GM12865 (cell line): Measurements from ENCODE around the gene TRIM73.
"Not testable (repeated sequence)": the region's sequence is repeated elsewhere in the genome, so short reads cannot be mapped to it uniquely, and the experiment has no call there.

Experiments
- DNase-seq: peaks from one replicate; pipeline ENCODE4 v3.0.0; 2010; ENCODE audit warnings: low read depth
- H3K4me3 ChIP-seq: 2 replicates; pipeline ENCODE4 v1.5.1; 2011; ENCODE audit warnings: mild to moderate bottlenecking, low read depth, low read length, control low read depth

The TRIM73 gene

DNA sequence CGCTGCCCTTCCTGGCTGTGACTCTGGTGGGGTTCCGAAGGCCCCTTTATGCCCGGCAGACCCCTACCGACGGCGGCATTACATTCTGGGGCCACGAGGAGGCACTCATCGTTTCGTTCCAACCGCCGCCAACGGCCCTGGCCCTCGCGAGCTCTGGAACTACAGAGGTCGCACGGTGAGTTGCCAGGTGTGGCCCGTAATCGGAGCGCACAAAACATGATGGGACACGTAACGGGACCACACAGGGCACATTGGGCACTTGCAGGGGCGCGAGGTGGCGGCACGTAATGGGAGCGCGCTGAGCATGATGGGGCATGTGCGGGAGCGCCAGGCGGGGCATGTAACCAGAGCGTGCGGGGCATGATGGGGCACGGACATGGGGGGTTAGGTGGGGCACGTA, at the start of gene TRIM73:
Gene TRIM73, plus strand, starts transcription at position 301 of the 400 bp plus-strand sequence. CDS start 3,305 bp downstream, outside the sequence.
- H3K4me3 ChIP-seq, DNase-seq: not testable (repeated sequence)

DNA sequence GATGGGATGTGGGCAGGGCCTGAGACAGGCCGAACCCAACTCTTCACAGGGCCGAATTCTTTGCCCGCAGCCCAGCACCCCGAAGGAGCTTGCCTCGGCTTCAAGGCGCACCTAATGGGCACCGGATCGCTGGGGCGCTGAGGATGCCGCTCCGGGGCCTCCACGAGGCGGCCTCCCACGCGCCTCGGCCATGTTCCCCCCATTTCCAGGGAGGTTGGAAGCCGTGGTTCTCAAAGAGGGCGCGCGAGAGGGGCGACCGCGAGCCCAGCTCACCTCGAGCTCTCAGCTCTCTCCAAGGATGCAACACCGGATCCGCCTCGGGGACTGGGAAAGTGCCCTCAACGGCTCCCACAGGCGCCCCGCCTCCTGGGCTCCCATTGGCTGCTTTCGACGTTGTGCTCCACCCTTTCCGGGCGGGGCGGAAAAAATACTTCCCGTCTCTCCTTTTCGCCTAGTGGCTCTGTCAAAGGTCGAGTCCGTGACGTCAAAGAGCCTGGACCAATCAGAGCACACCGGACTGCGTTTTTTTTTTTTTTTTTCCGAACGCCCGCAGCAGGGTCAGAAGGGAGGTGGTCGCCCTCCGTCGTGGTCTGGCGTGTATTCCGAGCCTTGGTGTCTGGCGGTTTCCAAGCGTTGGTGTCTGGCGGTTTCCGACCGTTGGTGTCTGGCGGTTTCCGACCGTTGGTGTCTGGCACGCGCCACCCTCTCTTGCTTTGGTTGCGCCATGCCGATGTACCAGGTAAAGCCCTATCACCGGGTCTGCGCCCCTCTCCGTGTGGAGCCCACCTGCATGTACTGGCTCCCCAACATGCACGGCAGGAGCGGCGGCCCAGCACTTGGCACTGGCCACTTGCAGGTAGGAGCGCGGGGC, 36.5 kb upstream of the TRIM73 start:
- H3K4me3 ChIP-seq = not testable (repeated sequence)
- DNase-seq = peak; percentile 16

- not testable (repeated sequence) for DNase-seq, H3K4me3 ChIP-seq
These were observed 35.9 kb upstream of the TRIM73 start for GRCh38 chr7:75359542-75359848.

- not testable (repeated sequence) for H3K4me3 ChIP-seq, DNase-seq
These were observed 31.4 kb upstream of the TRIM73 start for GRCh38 chr7:75364079-75364478.

DNA sequence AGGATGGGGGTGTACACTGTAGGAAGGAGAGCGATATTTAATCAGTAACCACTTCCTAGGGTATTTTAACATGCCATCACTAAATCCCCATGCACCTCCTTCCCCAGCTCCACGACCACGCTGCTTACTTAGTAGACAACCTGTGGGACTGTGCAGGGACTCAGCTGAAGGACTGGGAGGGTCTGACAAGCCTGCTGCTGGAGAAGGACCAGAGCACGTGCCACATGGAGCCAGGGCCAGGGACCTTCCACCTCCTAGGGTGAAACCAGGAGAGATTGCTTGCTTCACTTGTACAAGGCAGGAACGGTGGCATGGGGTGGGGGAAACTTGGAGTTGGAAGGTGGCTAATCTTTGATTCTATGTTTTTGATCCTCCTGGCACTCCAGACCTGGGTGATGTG, 28.8 kb upstream of the TRIM73 start:
- DNase-seq, H3K4me3 ChIP-seq: not testable (repeated sequence)

- not testable (repeated sequence) for DNase-seq, H3K4me3 ChIP-seq
These were observed 28.1 kb upstream of the TRIM73 start for GRCh38 chr7:75367313-75367712.

GRCh38 chr7:75374144-75374518, 21.3 kb upstream of the TRIM73 start:
- DNase-seq, H3K4me3 ChIP-seq: not testable (repeated sequence)

GRCh38 chr7:75374519-75375317, 20.7 kb upstream of the TRIM73 start:
- not testable (repeated sequence) for DNase-seq, H3K4me3 ChIP-seq

- not testable (repeated sequence) for DNase-seq, H3K4me3 ChIP-seq
These were observed 2.2 kb upstream of the TRIM73 start for GRCh38 chr7:75393194-75393593.

DNA sequence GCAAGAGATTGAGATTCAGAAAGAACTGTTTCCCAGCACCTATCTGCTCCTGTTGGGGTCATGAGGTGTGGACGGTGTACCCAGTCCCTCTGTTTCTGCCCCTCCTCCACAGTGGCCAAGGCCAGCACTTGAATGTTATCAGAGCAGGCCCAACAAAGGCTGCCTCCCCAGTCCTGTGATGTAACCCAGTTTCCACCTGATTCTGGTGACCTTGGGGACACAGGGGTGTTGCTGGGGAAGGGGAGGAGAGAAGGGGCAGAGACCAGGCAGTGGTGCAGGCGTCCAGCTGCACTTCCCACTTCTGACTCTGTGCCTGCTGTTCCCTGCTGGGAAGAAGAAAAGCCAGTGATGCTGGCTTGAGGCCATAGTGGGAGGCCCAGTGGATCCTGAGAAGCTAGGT, 2.4 kb downstream of the TRIM73 start:
- not testable (repeated sequence) for DNase-seq, H3K4me3 ChIP-seq

DNA sequence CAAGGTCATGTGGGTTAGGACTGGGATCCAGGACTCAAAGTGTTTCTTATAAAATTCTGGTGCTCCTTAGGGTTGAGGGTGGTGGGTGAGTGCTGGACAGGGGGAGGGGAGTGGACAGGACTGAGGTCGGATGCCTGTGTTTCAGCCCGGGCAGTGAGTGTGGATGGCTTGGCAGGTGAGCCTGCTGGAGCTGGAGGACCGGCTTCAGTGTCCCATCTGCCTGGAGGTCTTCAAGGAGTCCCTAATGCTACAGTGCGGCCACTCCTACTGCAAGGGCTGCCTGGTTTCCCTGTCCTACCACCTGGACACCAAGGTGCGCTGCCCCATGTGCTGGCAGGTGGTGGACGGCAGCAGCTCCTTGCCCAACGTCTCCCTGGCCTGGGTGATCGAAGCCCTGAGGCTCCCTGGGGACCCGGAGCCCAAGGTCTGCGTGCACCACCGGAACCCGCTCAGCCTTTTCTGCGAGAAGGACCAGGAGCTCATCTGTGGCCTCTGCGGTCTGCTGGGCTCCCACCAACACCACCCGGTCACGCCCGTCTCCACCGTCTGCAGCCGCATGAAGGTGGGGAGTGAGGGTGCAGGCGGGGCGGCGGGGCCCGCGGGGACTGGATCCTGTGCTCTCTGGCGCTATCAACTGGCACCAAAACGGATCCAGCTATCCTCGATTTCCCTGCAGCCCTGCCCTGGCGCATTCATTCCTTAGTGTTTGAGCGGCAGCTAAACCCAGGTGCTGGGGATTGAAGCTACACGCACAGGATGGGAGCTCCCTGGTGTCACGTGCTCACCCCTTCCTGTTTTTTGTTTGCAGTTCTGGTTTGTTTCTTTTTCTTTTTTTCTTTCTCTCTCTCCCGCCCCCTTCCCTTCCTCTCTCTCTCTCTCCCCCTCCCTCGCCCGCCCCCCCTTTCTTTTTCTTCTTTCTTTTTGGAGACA, 3.6 kb downstream of the TRIM73 start:
- not testable (repeated sequence) for DNase-seq, H3K4me3 ChIP-seq

DNA sequence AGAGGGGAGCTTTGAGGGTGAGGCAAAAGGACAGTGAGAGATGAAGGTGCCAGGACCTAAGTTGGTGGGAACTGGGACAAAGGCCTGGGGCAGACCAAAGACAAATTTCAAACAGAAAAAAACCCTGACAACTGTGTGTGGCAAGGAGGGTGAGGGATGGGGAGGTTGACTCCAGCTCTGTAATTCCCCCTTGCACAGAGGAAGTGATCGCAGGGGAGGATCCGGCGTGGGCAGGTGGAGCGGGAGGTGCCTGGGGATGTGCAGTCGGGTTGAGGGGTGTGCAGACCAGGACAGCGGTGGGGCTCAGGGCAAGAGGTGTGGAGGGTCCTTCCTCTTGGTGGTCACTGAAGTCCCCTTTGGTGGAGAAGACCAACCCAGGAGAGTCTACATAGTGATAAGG, 5.1 kb downstream of the TRIM73 start:
- not testable (repeated sequence) for DNase-seq

GRCh38 chr7:75403455-75404443, 8.3 kb downstream of the TRIM73 start:
- DNase-seq, H3K4me3 ChIP-seq: not testable (repeated sequence)

More for the DNA sequence above, 5.1 kb downstream of the TRIM73 start:
- not testable (repeated sequence) for H3K4me3 ChIP-seq

- H3K4me3 ChIP-seq, DNase-seq: not testable (repeated sequence)
These were observed 9.2 kb downstream of the TRIM73 start for GRCh38 chr7:75404663-75405062.

DNA sequence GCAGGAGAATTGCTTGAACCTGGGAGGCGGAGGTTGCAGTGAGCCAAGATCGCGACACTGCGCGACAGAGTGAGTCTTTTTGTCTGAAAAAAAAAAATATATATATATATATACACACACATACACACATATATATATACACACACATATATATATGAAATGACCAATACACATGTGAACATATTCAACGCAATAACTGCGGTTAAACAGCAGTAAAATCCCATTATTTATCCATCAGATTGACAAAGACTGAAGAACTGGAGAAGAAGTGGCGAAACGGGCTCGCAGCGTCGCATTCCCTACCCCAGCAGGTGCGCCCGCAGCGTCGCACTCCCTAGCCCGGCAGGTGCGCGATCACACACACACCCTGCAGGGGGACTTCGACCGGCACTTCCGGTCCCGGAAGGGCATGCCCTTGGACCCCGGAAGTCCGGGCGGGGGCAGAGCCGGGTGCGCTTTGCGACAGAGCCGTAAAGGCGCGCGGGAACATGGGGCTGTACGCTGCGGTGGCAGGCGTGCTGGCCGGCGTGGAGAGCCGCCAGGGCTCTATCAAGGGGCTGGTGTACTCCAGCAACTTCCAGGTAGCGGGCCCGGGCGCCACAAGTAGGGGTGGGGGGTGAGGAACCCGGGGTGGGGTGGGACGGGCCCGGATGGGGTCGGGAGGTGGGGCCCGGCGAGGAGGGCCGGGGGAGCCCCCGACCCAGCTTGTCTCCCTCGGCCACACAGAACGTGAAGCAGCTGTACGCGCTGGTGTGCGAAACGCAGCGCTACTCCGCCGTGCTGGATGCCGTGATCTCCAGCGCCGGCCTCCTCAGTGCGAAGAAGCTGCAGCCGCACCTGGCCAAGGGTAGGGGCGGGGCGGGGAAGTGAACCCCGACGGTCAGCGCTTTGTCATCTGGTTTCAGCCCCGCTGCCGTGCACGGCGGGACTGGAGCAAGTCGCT, 14.7 kb downstream of the TRIM73 start:
- not testable (repeated sequence) for DNase-seq, H3K4me3 ChIP-seq

DNA sequence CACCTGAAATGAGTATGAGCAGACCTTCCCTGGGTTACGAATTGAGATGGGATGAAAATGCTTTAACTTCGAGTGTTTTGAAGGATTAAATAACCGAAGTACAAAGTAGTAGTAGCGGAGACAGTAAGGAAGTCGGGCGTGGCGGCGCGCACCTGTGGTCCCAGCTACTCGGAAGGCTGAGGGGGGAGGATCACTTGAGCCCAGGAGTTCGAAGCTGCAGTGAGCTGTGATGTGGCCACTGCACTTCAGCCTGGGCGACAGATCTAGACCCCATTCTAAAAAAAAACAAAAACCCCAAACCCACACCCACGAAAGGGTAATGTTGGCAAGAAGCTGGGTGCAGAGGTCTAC, 15.4 kb downstream of the TRIM73 start:
- H3K4me3 ChIP-seq, DNase-seq: not testable (repeated sequence)

- H3K4me3 ChIP-seq, DNase-seq: not testable (repeated sequence)
These were observed 18.8 kb downstream of the TRIM73 start for GRCh38 chr7:75414204-75414603.
